ENCODE data around the gene THSD4.

THSD4 gene

GRCh38 chr15:71473751-71474150 lies 358.5 kb downstream of the THSD4 start:
- no peak overlapping the region for H3K9ac ChIP-seq (ENCODE audit: insufficient read length, low read depth)
- TF ChIP-seq ZNF274 (IDR thresholded peaks at IDR 0.05; ENCODE audit: low read depth, low read length) (no peak), SUZ12 (IDR thresholded peaks at IDR 0.05; ENCODE audit: extremely low read depth, insufficient read depth, insufficient read length) (no peak), YY1 (IDR thresholded peaks at IDR 0.05; ENCODE audit: insufficient read depth, insufficient read length) (no peak)
- no peaks in the 10 kb centered on the region for H3K9me3 ChIP-seq (ENCODE audit: insufficient read depth, low read length)
- H3K4me1 ChIP-seq (ENCODE audit: insufficient read depth, insufficient read length): no peaks in the 10 kb centered on the region
- no peaks in the 10 kb centered on the region for H3K36me3 ChIP-seq (ENCODE audit: insufficient read depth, insufficient read length, low read length)
- H3K4me3 ChIP-seq (ENCODE audit: insufficient read length, low read depth): no peak overlapping the region
- no peak for DNase-seq (ENCODE audit: low read depth, low spot score)
- no peaks in the 10 kb centered on the region for H3K27me3 ChIP-seq (ENCODE audit: insufficient read depth, insufficient read length)

- Histone ChIP-seq H3K27me3 (ENCODE audit: insufficient read depth, insufficient read length) (no peaks in the 10 kb centered on the region), H3K36me3 (ENCODE audit: insufficient read depth, insufficient read length, low read length) (no peaks in the 10 kb centered on the region), H3K4me3 (ENCODE audit: insufficient read length, low read depth) (no peak overlapping the region), H3K9ac (ENCODE audit: insufficient read length, low read depth) (no peak overlapping the region), H3K9me3 (ENCODE audit: insufficient read depth, low read length) (no peaks in the 10 kb centered on the region), H3K4me1 (ENCODE audit: insufficient read depth, insufficient read length) (no peaks in the 10 kb centered on the region)
- TF ChIP-seq ZNF274 (IDR thresholded peaks at IDR 0.05; ENCODE audit: low read depth, low read length) (no peak), YY1 (IDR thresholded peaks at IDR 0.05; ENCODE audit: insufficient read depth, insufficient read length) (no peak), SUZ12 (IDR thresholded peaks at IDR 0.05; ENCODE audit: extremely low read depth, insufficient read depth, insufficient read length) (no peak)
- no peak for DNase-seq (ENCODE audit: low read depth, low spot score)
These were observed 361.6 kb downstream of the THSD4 start for GRCh38 chr15:71476823-71477222.

- no peak for DNase-seq (ENCODE audit: low read depth, low spot score)
- Histone ChIP-seq H3K9me3 (ENCODE audit: insufficient read depth, low read length) (no peaks in the 10 kb centered on the region), H3K4me3 (ENCODE audit: insufficient read length, low read depth) (no peak overlapping the region), H3K9ac (ENCODE audit: insufficient read length, low read depth) (no peak overlapping the region), H3K36me3 (ENCODE audit: insufficient read depth, insufficient read length, low read length) (no peaks in the 10 kb centered on the region), H3K27me3 (ENCODE audit: insufficient read depth, insufficient read length) (no peaks in the 10 kb centered on the region), H3K4me1 (ENCODE audit: insufficient read depth, insufficient read length) (no peaks in the 10 kb centered on the region)
- TF ChIP-seq ZNF274 (IDR thresholded peaks at IDR 0.05; ENCODE audit: low read depth, low read length) (no peak), SUZ12 (IDR thresholded peaks at IDR 0.05; ENCODE audit: extremely low read depth, insufficient read depth, insufficient read length) (no peak), YY1 (IDR thresholded peaks at IDR 0.05; ENCODE audit: insufficient read depth, insufficient read length) (no peak)
These were observed 365.3 kb downstream of the THSD4 start for GRCh38 chr15:71480556-71480955.

- Histone ChIP-seq H3K27me3 (ENCODE audit: insufficient read depth, insufficient read length) (no peaks in the 10 kb centered on the region), H3K4me3 (ENCODE audit: insufficient read length, low read depth) (no peak overlapping the region), H3K9me3 (ENCODE audit: insufficient read depth, low read length) (peaks cover 14% of the 10 kb centered on the region), H3K9ac (ENCODE audit: insufficient read length, low read depth) (no peak overlapping the region), H3K4me1 (ENCODE audit: insufficient read depth, insufficient read length) (no peaks in the 10 kb centered on the region), H3K36me3 (ENCODE audit: insufficient read depth, insufficient read length, low read length) (no peaks in the 10 kb centered on the region)
- no peak for DNase-seq (ENCODE audit: low read depth, low spot score)
- no peak for TF ChIP-seq YY1 (IDR thresholded peaks at IDR 0.05; ENCODE audit: insufficient read depth, insufficient read length)
- TF ChIP-seq ZNF274 (IDR thresholded peaks at IDR 0.05; ENCODE audit: low read depth, low read length): no peak
- no peak for TF ChIP-seq SUZ12 (IDR thresholded peaks at IDR 0.05; ENCODE audit: extremely low read depth, insufficient read depth, insufficient read length)
These were observed 368.8 kb downstream of the THSD4 start for GRCh38 chr15:71484080-71484479.

GRCh38 chr15:71485094-71485693 lies 369.9 kb downstream of the THSD4 start:
- Histone ChIP-seq H3K27me3 (ENCODE audit: insufficient read depth, insufficient read length) (no peaks in the 10 kb centered on the region), H3K4me3 (ENCODE audit: insufficient read length, low read depth) (no peak overlapping the region), H3K9ac (ENCODE audit: insufficient read length, low read depth) (no peak overlapping the region), H3K9me3 (ENCODE audit: insufficient read depth, low read length) (peaks cover 14% of the 10 kb centered on the region), H3K4me1 (ENCODE audit: insufficient read depth, insufficient read length) (no peaks in the 10 kb centered on the region), H3K36me3 (ENCODE audit: insufficient read depth, insufficient read length, low read length) (no peaks in the 10 kb centered on the region)
- no peak for DNase-seq (ENCODE audit: low read depth, low spot score)
- TF ChIP-seq ZNF274 (IDR thresholded peaks at IDR 0.05; ENCODE audit: low read depth, low read length): no peak
- TF ChIP-seq YY1 (IDR thresholded peaks at IDR 0.05; ENCODE audit: insufficient read depth, insufficient read length): no peak
- TF ChIP-seq SUZ12 (IDR thresholded peaks at IDR 0.05; ENCODE audit: extremely low read depth, insufficient read depth, insufficient read length): no peak

GRCh38 chr15:71489570-71489969 lies 374.3 kb downstream of the THSD4 start:
- H3K27me3 ChIP-seq (ENCODE audit: insufficient read depth, insufficient read length): no peaks in the 10 kb centered on the region
- no peak overlapping the region for H3K9ac ChIP-seq (ENCODE audit: insufficient read length, low read depth)
- TF ChIP-seq SUZ12 (IDR thresholded peaks at IDR 0.05; ENCODE audit: extremely low read depth, insufficient read depth, insufficient read length): no peak
- no peak for TF ChIP-seq YY1 (IDR thresholded peaks at IDR 0.05; ENCODE audit: insufficient read depth, insufficient read length)
- TF ChIP-seq ZNF274 (IDR thresholded peaks at IDR 0.05; ENCODE audit: low read depth, low read length): no peak
- H3K9me3 ChIP-seq (ENCODE audit: insufficient read depth, low read length): peaks cover 21% of the 10 kb centered on the region
- H3K4me1 ChIP-seq (ENCODE audit: insufficient read depth, insufficient read length): no peaks in the 10 kb centered on the region
- no peak overlapping the region for H3K4me3 ChIP-seq (ENCODE audit: insufficient read length, low read depth)
- DNase-seq (ENCODE audit: low read depth, low spot score): no peak
- no peaks in the 10 kb centered on the region for H3K36me3 ChIP-seq (ENCODE audit: insufficient read depth, insufficient read length, low read length)

GRCh38 chr15:71493526-71493925 lies 378.3 kb downstream of the THSD4 start:
- H3K4me3 ChIP-seq (ENCODE audit: insufficient read length, low read depth): no peak overlapping the region
- DNase-seq (ENCODE audit: low read depth, low spot score): no peak
- no peaks in the 10 kb centered on the region for H3K27me3 ChIP-seq (ENCODE audit: insufficient read depth, insufficient read length)
- no peak overlapping the region for H3K9ac ChIP-seq (ENCODE audit: insufficient read length, low read depth)
- no peak for TF ChIP-seq YY1 (IDR thresholded peaks at IDR 0.05; ENCODE audit: insufficient read depth, insufficient read length)
- no peak for TF ChIP-seq SUZ12 (IDR thresholded peaks at IDR 0.05; ENCODE audit: extremely low read depth, insufficient read depth, insufficient read length)
- no peak for TF ChIP-seq ZNF274 (IDR thresholded peaks at IDR 0.05; ENCODE audit: low read depth, low read length)
- no peaks in the 10 kb centered on the region for H3K36me3 ChIP-seq (ENCODE audit: insufficient read depth, insufficient read length, low read length)
- H3K9me3 ChIP-seq (ENCODE audit: insufficient read depth, low read length): peaks cover 7% of the 10 kb centered on the region; the same call in 1 of the 2 replicates
- no peaks in the 10 kb centered on the region for H3K4me1 ChIP-seq (ENCODE audit: insufficient read depth, insufficient read length)

Measured in NT2/D1 (cell line).